ENCODE measurements around the gene SYT7.

The SYT7 gene

GRCh38 chr11:61536676-61537270, 44.1 kb downstream of the SYT7 start:
- no peak for DNase-seq (ENCODE audit: low spot score)

GRCh38 chr11:61535998-61536675, 44.7 kb downstream of the SYT7 start:
- no peak for DNase-seq (ENCODE audit: low spot score)

GRCh38 chr11:61534933-61535839, 45.7 kb downstream of the SYT7 start:
- DNase-seq (ENCODE audit: low spot score), result no peak

- DNase-seq (ENCODE audit: low spot score), result no peak
These were observed 46.6 kb downstream of the SYT7 start for GRCh38 chr11:61534025-61534932.

- DNase-seq (ENCODE audit: low spot score), result no peak
These were observed 47.5 kb downstream of the SYT7 start for GRCh38 chr11:61533401-61533800.

GRCh38 chr11:61533039-61533375, 47.9 kb downstream of the SYT7 start:
- no peak for DNase-seq (ENCODE audit: low spot score)

- DNase-seq (ENCODE audit: low spot score), result peak; percentile 21
These were observed 48.5 kb downstream of the SYT7 start for GRCh38 chr11:61532134-61533038.

- DNase-seq (ENCODE audit: low spot score), result no peak
These were observed 49.8 kb downstream of the SYT7 start for GRCh38 chr11:61531044-61531443.

- no peak for DNase-seq (ENCODE audit: low spot score)
These were observed 51.2 kb downstream of the SYT7 start for GRCh38 chr11:61529537-61530225.

GRCh38 chr11:61528114-61528513, 52.8 kb downstream of the SYT7 start:
- DNase-seq (ENCODE audit: low spot score), result no peak

GRCh38 chr11:61526956-61527731, 53.7 kb downstream of the SYT7 start:
- no peak for DNase-seq (ENCODE audit: low spot score)

GRCh38 chr11:61526229-61526628, 54.6 kb downstream of the SYT7 start:
- DNase-seq (ENCODE audit: low spot score), result no peak

- DNase-seq (ENCODE audit: low spot score), result no peak
These were observed 55.8 kb downstream of the SYT7 start for GRCh38 chr11:61524963-61525587.

GRCh38 chr11:61524446-61524845, 56.4 kb downstream of the SYT7 start:
- DNase-seq (ENCODE audit: low spot score), result no peak

- DNase-seq (ENCODE audit: low spot score), result no peak
These were observed 58.0 kb downstream of the SYT7 start for GRCh38 chr11:61522881-61523280.

- no peak for DNase-seq (ENCODE audit: low spot score)
These were observed 62.7 kb downstream of the SYT7 start for GRCh38 chr11:61518032-61518795.

GRCh38 chr11:61516675-61517572, 64.0 kb downstream of the SYT7 start:
- no peak for DNase-seq (ENCODE audit: low spot score)
